Peyer's patch (tissue), 4 donors: ENCODE measurements around the gene NOP10.

ENCODE experiments used
- POLR2A ChIP-seq, 2 donors: fragments of 450-650 bp; IDR thresholded peaks; one replicate each; pipeline ENCODE4 v1.5.1; 2017; ENCODE audit warnings: antibody characterized with exemption in 2 of 2, mild to moderate bottlenecking in 2 of 2, moderate library complexity in 2 of 2
- TF ChIP-seq, protein P1 (sequence below), 6 experiments: fragments of 450-650 bp in 4 of 6; fragments of 200-600 bp in 2 of 6; sonication (generic) in 1 of 6; IDR thresholded peaks; one replicate each; pipeline ENCODE4 v1.5.1; 2017 to 2019; ENCODE audit warnings: antibody characterized with exemption in 6 of 6, mild to moderate bottlenecking in 3 of 6, moderate library complexity in 1 of 6

- TF ChIP-seq POLR2A (IDR thresholded peaks at IDR 0.05): peak in 1 of 2 donors; percentile 42
- TF ChIP-seq, protein P1, sequence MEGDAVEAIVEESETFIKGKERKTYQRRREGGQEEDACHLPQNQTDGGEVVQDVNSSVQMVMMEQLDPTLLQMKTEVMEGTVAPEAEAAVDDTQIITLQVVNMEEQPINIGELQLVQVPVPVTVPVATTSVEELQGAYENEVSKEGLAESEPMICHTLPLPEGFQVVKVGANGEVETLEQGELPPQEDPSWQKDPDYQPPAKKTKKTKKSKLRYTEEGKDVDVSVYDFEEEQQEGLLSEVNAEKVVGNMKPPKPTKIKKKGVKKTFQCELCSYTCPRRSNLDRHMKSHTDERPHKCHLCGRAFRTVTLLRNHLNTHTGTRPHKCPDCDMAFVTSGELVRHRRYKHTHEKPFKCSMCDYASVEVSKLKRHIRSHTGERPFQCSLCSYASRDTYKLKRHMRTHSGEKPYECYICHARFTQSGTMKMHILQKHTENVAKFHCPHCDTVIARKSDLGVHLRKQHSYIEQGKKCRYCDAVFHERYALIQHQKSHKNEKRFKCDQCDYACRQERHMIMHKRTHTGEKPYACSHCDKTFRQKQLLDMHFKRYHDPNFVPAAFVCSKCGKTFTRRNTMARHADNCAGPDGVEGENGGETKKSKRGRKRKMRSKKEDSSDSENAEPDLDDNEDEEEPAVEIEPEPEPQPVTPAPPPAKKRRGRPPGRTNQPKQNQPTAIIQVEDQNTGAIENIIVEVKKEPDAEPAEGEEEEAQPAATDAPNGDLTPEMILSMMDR (IDR thresholded peaks at IDR 0.05): no peak
Measured at GRCh38 chr15:34359416-34359815, 16.5 kb upstream of the NOP10 start.
